ENCODE measurements around the gene FAM72D.
"Not testable (repeated sequence)": the region's sequence is repeated elsewhere in the genome, so short reads cannot be mapped to it uniquely, and the experiment has no call there.

GRCh38 chr1:145077872-145078786 lies 17.6 kb upstream of the FAM72D start:
- TF ChIP-seq CTCF, POLR2A (IDR thresholded peaks at IDR 0.05): not testable (repeated sequence)

All from heart left ventricle (tissue), 13 donors.